Prostate gland (tissue), 2 donors: ENCODE measurements around the gene RENBP. TPM values are rescaled to one million over a fixed set of nuclear protein-coding genes. Genes with fewer than 3 reads are reported as not detected.

Experiments used
- DNase-seq: peaks from one replicate; pipeline ENCODE4 v3.0.0-alpha.2; 2019; ENCODE audit warnings: low spot score
- H3K27ac ChIP-seq, 2 donors: fragments of 200-600 bp; sonication (generic); 2 replicates each; pipeline ENCODE4 v1.5.1; 2017 to 2019
- H3K27me3 ChIP-seq: fragments of 200-600 bp; sonication (generic); replicated peaks from 2 replicates; pipeline ENCODE4 v1.5.1; 2019; ENCODE audit not compliant: insufficient read depth
- H3K36me3 ChIP-seq, 2 donors: fragments of 200-600 bp; sonication (generic); 1 replicate in 1 of 2; 2 replicates in 1 of 2; pipeline versions ENCODE4 v1.5.1 to v1.8.1; 2017 to 2019
- H3K4me1 ChIP-seq: fragments of 200-600 bp; sonication (generic); replicated peaks from 2 replicates; pipeline ENCODE4 v1.5.1; 2019
- H3K4me3 ChIP-seq, 2 donors: fragments of 200-600 bp; sonication (generic); 2 replicates each; pipeline ENCODE4 v1.5.1; 2017 to 2019
- H3K9me3 ChIP-seq: fragments of 200-600 bp; sonication (generic); 2 replicates; pipeline ENCODE4 v1.5.1; 2017
- POLR2A ChIP-seq: fragments of 450-650 bp; IDR thresholded peaks from one replicate; pipeline ENCODE4 v1.6.1; 2016; ENCODE audit warnings: antibody characterized with exemption, mild to moderate bottlenecking
- POLR2AphosphoS5 ChIP-seq: sonication (generic); formaldehyde crosslinking; IDR thresholded peaks from one replicate; pipeline ENCODE4 v1.6.1; 2017; ENCODE audit warnings: antibody characterized with exemption
- WGBS: methylation state at CpG from one replicate; pipeline ENCODE4 v1.1.5; 2018; 5-methylcytosine and 5-hydroxymethylcytosine counted together
- intact Hi-C: fragments of 100-400 bp; cut with DNase I; formaldehyde crosslinking; loops from one replicate; pipeline ENCODE4 v1.14.2; 2022
- total RNA-seq, 2 donors: library from RNA; depleted of rRNA; stranded (reverse); fragments of >200 nt; gene quantifications; one replicate each; pipeline ENCODE4 v1.1.0, GENCODE V29; 2016
- TF ChIP-seq, protein P1 (sequence below), 4 experiments: fragments of 200-600 bp in 2 of 4; fragments of 450-650 bp in 2 of 4; sonication (generic) in 2 of 4; IDR thresholded peaks; 1 replicate in 3 of 4; 2 replicates in 1 of 4; pipeline ENCODE4 v1.5.1; 2016 to 2019; ENCODE audit warnings: antibody characterized with exemption in 4 of 4, mild to moderate bottlenecking in 2 of 4, moderate library complexity in 2 of 4

Gene RENBP
- total RNA-seq, 2 donors from 2014 or later: 2.4 to 4.4 TPM

- no peak for TF ChIP-seq POLR2A
- TF ChIP-seq, protein P1, sequence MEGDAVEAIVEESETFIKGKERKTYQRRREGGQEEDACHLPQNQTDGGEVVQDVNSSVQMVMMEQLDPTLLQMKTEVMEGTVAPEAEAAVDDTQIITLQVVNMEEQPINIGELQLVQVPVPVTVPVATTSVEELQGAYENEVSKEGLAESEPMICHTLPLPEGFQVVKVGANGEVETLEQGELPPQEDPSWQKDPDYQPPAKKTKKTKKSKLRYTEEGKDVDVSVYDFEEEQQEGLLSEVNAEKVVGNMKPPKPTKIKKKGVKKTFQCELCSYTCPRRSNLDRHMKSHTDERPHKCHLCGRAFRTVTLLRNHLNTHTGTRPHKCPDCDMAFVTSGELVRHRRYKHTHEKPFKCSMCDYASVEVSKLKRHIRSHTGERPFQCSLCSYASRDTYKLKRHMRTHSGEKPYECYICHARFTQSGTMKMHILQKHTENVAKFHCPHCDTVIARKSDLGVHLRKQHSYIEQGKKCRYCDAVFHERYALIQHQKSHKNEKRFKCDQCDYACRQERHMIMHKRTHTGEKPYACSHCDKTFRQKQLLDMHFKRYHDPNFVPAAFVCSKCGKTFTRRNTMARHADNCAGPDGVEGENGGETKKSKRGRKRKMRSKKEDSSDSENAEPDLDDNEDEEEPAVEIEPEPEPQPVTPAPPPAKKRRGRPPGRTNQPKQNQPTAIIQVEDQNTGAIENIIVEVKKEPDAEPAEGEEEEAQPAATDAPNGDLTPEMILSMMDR (IDR thresholded peaks at IDR 0.05): no peak
- no peak for TF ChIP-seq POLR2AphosphoS5
- DNase-seq: no peak
- 21% methylated on average over 14 of the region's 14 CpGs for WGBS
- no peak overlapping the region for H3K4me3 ChIP-seq
- intact Hi-C loops: no loop called here
- H3K36me3 ChIP-seq: no peaks in the 10 kb centered on the region
- no peak overlapping the region for H3K27ac ChIP-seq
- H3K4me1 ChIP-seq: no peaks in the 10 kb centered on the region
- H3K9me3 ChIP-seq: no peaks in the 10 kb centered on the region
- no peaks in the 10 kb centered on the region for H3K27me3 ChIP-seq
Observed at GRCh38 chrX:153924149-153924861, 20.1 kb downstream of the RENBP start.

GRCh38 chrX:153922932-153923857 is 21.2 kb downstream of the RENBP start:
- DNase-seq: peak; percentile 65
- TF ChIP-seq POLR2A (no peak), POLR2AphosphoS5 (peak; percentile 20)
- TF ChIP-seq, protein P1 (IDR thresholded peaks at IDR 0.05): peak in 3 of 4 experiments; percentile 19 to 44 (median 36)
- intact Hi-C loops: no loop called here
- Histone ChIP-seq H3K36me3 (no peaks in the 10 kb centered on the region), H3K4me1 (no peaks in the 10 kb centered on the region), H3K9me3 (no peaks in the 10 kb centered on the region), H3K27me3 (no peaks in the 10 kb centered on the region), H3K4me3 (no peak overlapping the region), H3K27ac (no peak overlapping the region)
- WGBS: 42% methylated on average over 25 of the region's 25 CpGs

DNA sequence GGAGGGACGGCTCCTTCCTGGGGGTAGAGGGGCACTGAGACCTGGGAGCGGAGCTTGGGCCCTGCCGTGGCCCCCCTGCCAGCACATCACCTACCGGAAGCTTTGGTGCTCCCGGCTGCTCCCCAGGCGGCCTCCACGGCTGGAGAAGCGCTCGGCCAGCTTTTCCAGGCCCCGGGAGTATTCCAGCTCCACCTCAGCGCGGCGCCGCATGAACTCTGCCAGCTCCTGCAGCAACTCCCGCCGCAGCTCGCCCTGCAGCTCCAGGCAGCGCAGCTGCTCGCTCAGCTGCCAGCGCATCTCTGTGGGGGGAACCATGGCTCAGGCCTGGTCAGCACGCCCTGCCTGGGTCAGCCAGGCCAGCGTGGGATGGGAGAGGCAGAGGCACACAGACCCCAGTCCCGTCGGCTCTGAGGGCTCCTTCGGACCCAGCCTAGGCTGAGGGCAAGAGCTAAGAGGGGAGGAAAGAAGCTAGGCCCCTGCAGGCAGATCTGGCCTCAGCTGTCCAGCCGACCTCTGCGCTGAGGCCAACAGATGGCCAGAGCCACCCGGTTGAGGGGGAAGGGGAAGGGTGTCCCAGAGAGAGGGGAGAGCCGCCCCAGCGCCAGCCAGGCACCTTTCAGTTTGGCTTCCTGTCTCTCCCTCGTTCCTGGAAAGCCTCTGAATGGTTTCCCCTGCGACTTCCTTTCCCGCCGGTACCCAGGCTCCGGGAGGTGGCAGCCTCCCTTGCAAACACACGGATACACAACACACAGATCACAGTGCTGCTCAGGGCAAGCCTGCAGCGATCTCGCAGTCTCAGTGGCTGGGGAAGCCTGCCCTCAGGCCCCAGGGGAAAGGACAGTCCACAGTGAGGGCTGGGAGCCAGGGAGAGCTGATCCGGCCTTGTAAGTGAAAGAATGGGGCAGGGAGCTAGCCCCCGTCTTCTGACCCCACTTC is 22.7 kb downstream of the RENBP start:
- Histone ChIP-seq H3K27ac (no peak overlapping the region), H3K4me3 (no peak overlapping the region), H3K27me3 (no peaks in the 10 kb centered on the region), H3K9me3 (no peaks in the 10 kb centered on the region), H3K36me3 (no peaks in the 10 kb centered on the region), H3K4me1 (no peaks in the 10 kb centered on the region)
- intact Hi-C loops: no loop called here
- no peak for DNase-seq
- no peak for TF ChIP-seq POLR2AphosphoS5
- no peak for TF ChIP-seq POLR2A
- TF ChIP-seq, protein P1 (IDR thresholded peaks at IDR 0.05): no peak
- WGBS: 61% methylated on average over 23 of the region's 40 CpGs

DNA sequence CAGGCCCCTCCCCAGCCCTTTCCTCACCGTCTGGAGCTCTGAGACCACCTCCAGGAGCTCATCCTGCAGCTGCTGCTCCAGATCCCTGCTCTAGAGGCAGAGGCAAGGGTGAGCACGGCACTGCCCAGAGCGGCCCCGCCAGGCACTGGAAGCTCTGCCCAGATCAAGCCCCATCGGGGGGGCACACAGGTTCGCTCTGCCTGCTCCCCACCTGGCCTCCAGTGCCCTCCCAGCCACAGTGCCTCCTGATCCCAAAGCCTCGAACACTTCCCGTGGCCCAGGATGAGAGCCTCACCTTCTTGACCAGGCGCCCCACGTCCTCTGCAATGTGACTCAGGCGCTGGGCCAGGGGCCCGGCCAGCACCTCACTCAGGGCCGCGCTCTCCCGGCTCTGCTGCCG is 23.4 kb downstream of the RENBP start:
- 50% methylated on average over 1 of the region's 16 CpGs for WGBS
- H3K27me3 ChIP-seq: no peaks in the 10 kb centered on the region
- no peaks in the 10 kb centered on the region for H3K4me1 ChIP-seq
- no peaks in the 10 kb centered on the region for H3K36me3 ChIP-seq
- no peaks in the 10 kb centered on the region for H3K9me3 ChIP-seq
- intact Hi-C loops: no loop called here
- H3K4me3 ChIP-seq: no peak overlapping the region
- H3K27ac ChIP-seq: no peak overlapping the region
- DNase-seq: no peak
- TF ChIP-seq, protein P1 (IDR thresholded peaks at IDR 0.05): no peak
- no peak for TF ChIP-seq POLR2AphosphoS5
- TF ChIP-seq POLR2A: no peak
